GM10248 (cell line): ENCODE data around the gene USB1.

Experiments
- CTCF ChIA-PET: fragments of 300-600 bp; sonication (Branson Sonifier 250); formaldehyde crosslinking; extraction: SDS; loops from one replicate; lab custom pipeline; 2021; ENCODE audit warnings: antibody characterized with exemption; lab: Yijun Ruan, JAX
- POLR2A ChIA-PET: fragments of 350-650 bp; sonication (Branson Sonifier 250); formaldehyde crosslinking; extraction: SDS; loops from one replicate; lab custom pipeline; 2020; ENCODE audit warnings: antibody characterized with exemption; lab: Yijun Ruan, JAX
- DNase-seq: peaks from one replicate; pipeline ENCODE4 v3.0.0; 2012; ENCODE audit errors: extremely low spot score
- TF ChIP-seq, protein P1 (sequence below): IDR thresholded peaks from 2 replicates; pipeline ENCODE4 v1.5.1; 2012; ENCODE audit warnings: mild to moderate bottlenecking, low read depth; ENCODE audit errors: extremely low read depth, missing control alignments, control extremely low read depth

USB1 gene

DNA sequence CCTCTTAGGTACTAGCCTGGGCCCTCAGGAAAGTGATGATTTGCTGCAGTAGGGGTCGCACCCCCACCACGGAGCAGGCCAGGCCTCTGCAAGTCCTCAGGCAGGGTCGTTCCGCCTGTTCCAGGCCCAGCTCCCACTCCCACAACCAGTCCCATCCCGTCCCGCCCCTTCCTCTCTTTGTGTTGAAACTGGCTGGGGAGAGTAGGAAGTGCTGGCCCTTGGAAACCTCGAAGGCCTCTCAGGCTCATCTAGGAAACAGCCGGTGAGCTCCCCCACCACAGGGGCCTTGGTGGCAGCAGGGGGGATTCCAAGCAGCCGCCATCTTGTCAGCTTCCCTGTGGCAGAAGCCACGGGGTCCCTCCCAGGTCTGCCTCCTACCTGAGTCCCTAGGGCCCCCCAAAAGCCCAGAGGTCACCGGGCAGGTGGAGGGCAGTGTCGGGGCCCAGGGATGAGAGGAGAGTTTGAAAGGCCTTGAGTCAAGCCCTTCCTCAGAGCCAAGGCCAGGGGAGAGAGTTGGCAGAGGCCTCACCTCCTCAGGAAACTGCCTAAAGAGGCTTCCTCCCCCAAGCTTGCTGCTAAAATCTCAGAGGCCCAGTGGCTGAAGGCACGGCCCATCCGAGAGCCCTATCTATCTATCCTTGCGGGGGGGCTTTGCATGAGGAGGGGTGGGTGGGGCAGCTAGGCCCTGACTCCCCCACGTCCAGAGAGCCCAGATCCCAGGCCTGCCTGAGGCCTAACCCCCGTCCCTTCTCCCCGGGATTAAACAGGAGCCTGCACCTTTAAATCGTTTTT is 46.5 kb downstream of the USB1 start:
- no peak for DNase-seq
- TF ChIP-seq, protein P1, sequence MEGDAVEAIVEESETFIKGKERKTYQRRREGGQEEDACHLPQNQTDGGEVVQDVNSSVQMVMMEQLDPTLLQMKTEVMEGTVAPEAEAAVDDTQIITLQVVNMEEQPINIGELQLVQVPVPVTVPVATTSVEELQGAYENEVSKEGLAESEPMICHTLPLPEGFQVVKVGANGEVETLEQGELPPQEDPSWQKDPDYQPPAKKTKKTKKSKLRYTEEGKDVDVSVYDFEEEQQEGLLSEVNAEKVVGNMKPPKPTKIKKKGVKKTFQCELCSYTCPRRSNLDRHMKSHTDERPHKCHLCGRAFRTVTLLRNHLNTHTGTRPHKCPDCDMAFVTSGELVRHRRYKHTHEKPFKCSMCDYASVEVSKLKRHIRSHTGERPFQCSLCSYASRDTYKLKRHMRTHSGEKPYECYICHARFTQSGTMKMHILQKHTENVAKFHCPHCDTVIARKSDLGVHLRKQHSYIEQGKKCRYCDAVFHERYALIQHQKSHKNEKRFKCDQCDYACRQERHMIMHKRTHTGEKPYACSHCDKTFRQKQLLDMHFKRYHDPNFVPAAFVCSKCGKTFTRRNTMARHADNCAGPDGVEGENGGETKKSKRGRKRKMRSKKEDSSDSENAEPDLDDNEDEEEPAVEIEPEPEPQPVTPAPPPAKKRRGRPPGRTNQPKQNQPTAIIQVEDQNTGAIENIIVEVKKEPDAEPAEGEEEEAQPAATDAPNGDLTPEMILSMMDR = no peak
- CTCF ChIA-PET = interaction anchor here (1.4 kb wide), 1 partner anchor 78 kb away, joined by 3 read pairs; no protein-coding TSS in a partner anchor
- POLR2A ChIA-PET = no interaction called here

DNA sequence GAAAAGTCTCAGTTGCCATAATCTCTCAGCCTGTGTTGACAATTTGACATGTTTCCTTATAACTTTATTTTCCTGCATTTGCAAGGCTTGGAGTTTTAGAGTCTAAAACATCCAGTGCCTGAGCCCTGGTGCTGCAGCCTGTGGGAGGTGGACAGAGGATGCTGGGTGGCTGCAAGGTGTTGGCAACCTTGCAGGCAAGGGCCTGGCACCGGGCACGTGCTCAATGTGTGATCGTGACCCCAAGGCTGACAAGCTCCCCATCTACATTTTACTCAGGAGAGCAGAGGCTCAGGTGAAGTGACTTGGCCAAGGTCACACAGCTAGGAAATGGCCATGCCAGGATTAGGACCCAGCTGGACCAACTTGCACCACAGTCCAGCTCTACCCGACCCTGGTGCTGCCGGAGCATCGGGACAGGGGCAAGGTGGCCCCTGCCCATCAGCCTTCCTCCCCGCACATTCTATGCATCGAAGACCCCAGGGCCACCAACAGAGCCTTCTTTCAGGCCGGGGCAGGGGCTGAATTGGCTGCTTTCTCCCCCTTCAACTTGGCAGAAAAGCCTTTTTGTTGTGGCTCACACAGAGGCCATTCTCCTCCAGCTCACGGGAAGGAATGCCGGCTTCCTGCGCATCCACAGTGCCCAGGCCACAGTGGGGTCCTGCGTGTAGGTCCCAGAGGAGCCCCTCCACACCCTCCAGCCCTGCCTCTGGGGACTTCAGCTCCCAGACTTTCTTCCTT is 47.5 kb downstream of the USB1 start:
- POLR2A ChIA-PET = no interaction called here

GRCh38 chr16:58049232-58050185 is 48.3 kb downstream of the USB1 start:
- CTCF ChIA-PET = interaction anchor here (0.9 to 1.6 kb wide), 2 partner anchors 15 to 17 kb away, joined by 3 read pairs; no protein-coding TSS in a partner anchor
- POLR2A ChIA-PET = no interaction called here
- DNase-seq = no peak
- TF ChIP-seq, protein P1 = no peak

More for the DNA sequence above, 47.5 kb downstream of the USB1 start:
- CTCF ChIA-PET = interaction anchor here (0.9 to 1.6 kb wide), 3 partner anchors 14 to 77 kb away, joined by 3 read pairs; no protein-coding TSS in a partner anchor
- no peak for DNase-seq
- TF ChIP-seq, protein P1 = no peak

DNA sequence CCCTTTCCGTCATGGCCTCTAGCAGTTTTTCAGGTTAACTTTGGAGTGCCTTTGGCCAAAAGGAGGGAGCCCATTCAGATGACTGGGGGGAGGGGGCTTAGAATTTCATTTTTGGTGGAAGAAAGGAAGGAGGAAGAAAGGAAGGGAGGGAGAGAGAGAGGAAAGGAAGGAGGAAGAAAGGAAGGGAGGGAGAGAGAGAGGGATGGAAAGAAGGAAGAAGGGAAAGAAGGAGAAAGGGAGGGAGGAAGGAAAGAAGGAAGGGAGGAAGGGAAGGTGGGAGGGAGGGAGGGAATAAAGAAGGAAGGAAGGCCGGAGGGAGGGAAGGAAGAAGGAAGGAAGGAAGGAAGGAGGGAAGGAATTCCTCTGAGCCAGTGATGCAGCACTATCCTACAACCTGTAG is 50.1 kb downstream of the USB1 start:
- TF ChIP-seq, protein P1 = no peak
- POLR2A ChIA-PET = no interaction called here
- no peak for DNase-seq
- CTCF ChIA-PET = interaction anchor here (1.5 kb wide), 1 partner anchor 46 kb away, joined by 6 read pairs; no protein-coding TSS in a partner anchor

GRCh38 chr16:58051821-58052603 is 50.8 kb downstream of the USB1 start:
- TF ChIP-seq, protein P1 = no peak
- CTCF ChIA-PET = interaction anchor here (1.5 kb wide), 1 partner anchor 45 kb away, joined by 6 read pairs; no protein-coding TSS in a partner anchor
- POLR2A ChIA-PET = no interaction called here
- DNase-seq = no peak
